Measurements from ENCODE around the gene MEAF6. TPM values are rescaled to one million over a fixed set of nuclear protein-coding genes. Genes with fewer than 3 reads are reported as not detected.
"Not testable (repeated sequence)": the region's sequence is repeated elsewhere in the genome, so short reads cannot be mapped to it uniquely, and the experiment has no call there.

MEAF6 gene
- total RNA-seq, 4 donors from 2014 or later = 39.1 to 186 (median 69.1) TPM

DNA sequence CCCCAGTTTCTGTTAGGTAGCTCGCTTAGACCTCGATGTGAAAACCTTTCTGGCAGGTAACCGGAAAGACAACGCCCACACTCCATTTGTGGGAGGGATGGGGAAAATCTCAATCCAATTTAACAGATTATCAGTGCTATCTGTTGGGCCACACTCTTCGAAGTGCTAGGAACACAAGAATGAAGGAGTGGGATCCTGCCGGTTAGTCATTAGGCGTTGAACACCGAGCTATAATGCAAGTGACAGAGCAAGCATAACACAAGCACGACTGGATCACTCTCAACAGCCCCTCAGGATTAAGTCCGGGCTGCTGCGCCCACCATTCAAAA is 39.0 kb upstream of the MEAF6 start:
- DNase-seq = no peak
- no peak for TF ChIP-seq POLR2A (IDR thresholded peaks at IDR 0.05)
- TF ChIP-seq, protein P1, sequence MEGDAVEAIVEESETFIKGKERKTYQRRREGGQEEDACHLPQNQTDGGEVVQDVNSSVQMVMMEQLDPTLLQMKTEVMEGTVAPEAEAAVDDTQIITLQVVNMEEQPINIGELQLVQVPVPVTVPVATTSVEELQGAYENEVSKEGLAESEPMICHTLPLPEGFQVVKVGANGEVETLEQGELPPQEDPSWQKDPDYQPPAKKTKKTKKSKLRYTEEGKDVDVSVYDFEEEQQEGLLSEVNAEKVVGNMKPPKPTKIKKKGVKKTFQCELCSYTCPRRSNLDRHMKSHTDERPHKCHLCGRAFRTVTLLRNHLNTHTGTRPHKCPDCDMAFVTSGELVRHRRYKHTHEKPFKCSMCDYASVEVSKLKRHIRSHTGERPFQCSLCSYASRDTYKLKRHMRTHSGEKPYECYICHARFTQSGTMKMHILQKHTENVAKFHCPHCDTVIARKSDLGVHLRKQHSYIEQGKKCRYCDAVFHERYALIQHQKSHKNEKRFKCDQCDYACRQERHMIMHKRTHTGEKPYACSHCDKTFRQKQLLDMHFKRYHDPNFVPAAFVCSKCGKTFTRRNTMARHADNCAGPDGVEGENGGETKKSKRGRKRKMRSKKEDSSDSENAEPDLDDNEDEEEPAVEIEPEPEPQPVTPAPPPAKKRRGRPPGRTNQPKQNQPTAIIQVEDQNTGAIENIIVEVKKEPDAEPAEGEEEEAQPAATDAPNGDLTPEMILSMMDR (IDR thresholded peaks at IDR 0.05) = no peak
- no peaks in the 10 kb centered on the region for H3K36me3 ChIP-seq
- no peaks in the 10 kb centered on the region for H3K9me3 ChIP-seq
- peak overlapping the region; percentile 85 to 91 for H3K4me3 ChIP-seq
- no peaks in the 10 kb centered on the region for H3K27me3 ChIP-seq
- H3K27ac ChIP-seq = peak overlapping the region; percentile 66 to 85
- H3K4me1 ChIP-seq = peaks cover 4 to 8% of the 10 kb centered on the region in 2 donors
- intact Hi-C loops (cut with DNase I; ENCODE audit: low total_unique reads) = no loop called here

DNA sequence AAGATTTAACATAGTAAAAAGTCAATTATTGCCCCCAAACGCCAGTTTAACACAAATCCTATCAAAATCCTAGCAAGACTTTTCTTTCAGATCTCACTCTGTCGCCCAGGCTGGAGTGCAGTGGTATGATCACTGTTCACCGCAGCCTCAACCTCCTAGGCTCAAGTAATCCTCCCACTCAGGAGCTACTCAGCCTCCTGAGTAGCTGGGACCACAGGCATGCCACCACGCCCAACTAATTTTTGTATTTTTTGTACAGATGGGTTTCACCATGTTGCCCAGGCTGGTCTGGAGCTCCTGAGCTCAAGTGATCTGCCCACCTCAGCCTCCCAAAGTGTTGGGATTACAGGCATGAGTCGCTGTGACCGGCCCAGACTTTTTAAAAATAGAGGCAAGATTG is 34.8 kb upstream of the MEAF6 start:
- Histone ChIP-seq H3K4me1 (peaks cover 4 to 8% of the 10 kb centered on the region in 2 donors), H3K4me3 (no peak overlapping the region), H3K36me3 (no peaks in the 10 kb centered on the region), H3K27me3 (no peaks in the 10 kb centered on the region), H3K27ac (no peak overlapping the region), H3K9me3 (no peaks in the 10 kb centered on the region)
- no peak for TF ChIP-seq POLR2A (IDR thresholded peaks at IDR 0.05)
- TF ChIP-seq, protein P1 (IDR thresholded peaks at IDR 0.05) = no peak
- no peak for DNase-seq
- intact Hi-C loops (cut with DNase I; ENCODE audit: low total_unique reads) = no loop called here

DNA sequence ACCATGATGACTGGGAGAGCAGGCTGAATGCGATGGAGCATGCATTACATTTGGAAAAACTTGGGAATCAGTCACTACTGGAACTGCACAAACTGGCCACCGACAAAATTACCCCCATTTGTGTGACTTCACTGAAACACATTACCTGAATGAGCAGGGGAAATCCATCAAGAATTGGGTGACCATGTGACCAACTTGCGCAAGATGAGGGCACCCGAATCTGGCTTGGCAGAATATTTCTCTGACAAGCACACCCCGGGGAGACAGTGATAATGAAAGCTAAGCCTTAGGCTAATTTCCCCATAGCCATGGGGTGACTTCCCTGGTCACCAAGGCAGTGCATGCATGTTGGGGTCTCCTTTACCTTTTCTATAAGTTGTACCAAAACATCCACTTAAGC is 30.5 kb upstream of the MEAF6 start:
- no peak for DNase-seq
- H3K36me3 ChIP-seq = no peaks in the 10 kb centered on the region

DNA sequence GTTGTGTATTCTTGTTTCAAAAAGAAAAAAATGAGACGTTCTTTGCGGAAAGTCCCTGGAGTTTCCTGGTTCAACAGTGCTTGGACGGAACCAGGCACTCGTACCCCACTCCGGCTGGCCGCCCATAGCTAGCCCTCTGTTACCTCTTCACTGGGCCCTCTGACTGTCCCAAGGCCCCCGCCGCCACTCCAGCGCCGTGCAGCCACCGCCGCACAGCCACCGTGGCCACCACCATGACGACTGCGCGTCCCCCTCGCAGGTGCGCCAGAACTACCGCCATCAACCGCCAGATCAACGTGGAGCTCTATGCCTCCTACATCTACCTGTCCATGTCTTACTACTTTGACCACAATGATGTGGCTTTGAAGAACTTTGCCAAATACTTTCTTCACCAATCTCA is 30.0 kb upstream of the MEAF6 start:
- Histone ChIP-seq H3K36me3 (no peaks in the 10 kb centered on the region), H3K9me3 (no peaks in the 10 kb centered on the region), H3K27me3 (no peaks in the 10 kb centered on the region), H3K4me3 (no peak overlapping the region), H3K4me1 (no peaks in the 10 kb centered on the region), H3K27ac (no peak overlapping the region)
- intact Hi-C loops (cut with DNase I; ENCODE audit: low total_unique reads) = no loop called here
- DNase-seq = no peak
- TF ChIP-seq, protein P1 (IDR thresholded peaks at IDR 0.05) = no peak
- no peak for TF ChIP-seq POLR2A (IDR thresholded peaks at IDR 0.05)

More for the DNA sequence above, 30.5 kb upstream of the MEAF6 start:
- Histone ChIP-seq H3K4me1 (no peaks in the 10 kb centered on the region), H3K9me3 (no peaks in the 10 kb centered on the region), H3K27ac (no peak overlapping the region), H3K4me3 (no peak overlapping the region), H3K27me3 (no peaks in the 10 kb centered on the region)
- intact Hi-C loops (cut with DNase I; ENCODE audit: low total_unique reads) = no loop called here
- TF ChIP-seq POLR2A (IDR thresholded peaks at IDR 0.05) = no peak
- TF ChIP-seq, protein P1 (IDR thresholded peaks at IDR 0.05) = no peak

DNA sequence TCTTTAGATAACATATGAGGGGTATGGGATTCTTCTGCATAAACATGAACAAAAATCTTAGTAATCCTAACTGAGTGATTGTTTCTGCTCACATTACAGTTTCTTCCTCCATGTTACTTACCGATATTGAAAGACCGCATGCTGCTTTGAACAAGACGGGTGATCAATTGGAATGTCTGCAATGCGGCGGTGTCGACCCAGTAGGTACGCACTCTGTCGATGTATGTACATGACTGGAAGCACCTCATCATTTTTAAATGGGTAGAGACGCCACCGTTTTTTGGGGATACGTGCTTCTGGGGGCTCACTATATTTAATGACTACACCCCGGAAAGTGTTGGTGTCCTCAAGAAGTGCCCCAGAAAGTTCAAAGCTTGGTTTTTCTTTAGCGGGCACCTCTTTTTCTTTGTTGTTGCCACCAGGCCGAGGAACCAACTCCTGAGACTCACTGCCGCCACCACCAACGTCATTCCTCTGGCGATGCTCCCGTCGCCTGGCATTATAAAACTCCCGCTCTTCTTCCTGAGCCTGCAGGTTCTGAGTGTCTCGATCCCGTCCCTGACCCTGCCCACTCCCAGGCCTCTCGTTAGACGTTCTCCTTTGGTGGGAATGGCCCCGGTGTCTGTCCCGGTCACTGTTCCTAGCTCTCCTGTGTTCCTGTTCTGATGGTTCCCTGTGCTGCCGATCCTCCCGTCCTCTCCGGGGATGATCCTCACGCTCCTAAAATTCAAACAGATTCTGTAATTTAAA is 25.6 kb upstream of the MEAF6 start:
- no peak overlapping the region for H3K27ac ChIP-seq
- H3K4me1 ChIP-seq = no peaks in the 10 kb centered on the region
- TF ChIP-seq, protein P1 (IDR thresholded peaks at IDR 0.05) = no peak
- no peak for TF ChIP-seq POLR2A (IDR thresholded peaks at IDR 0.05)
- intact Hi-C loops (cut with DNase I; ENCODE audit: low total_unique reads) = no loop called here
- H3K27me3 ChIP-seq = no peaks in the 10 kb centered on the region
- H3K4me3 ChIP-seq = no peak overlapping the region
- no peak for DNase-seq
- H3K36me3 ChIP-seq = no peaks in the 10 kb centered on the region
- H3K9me3 ChIP-seq = no peaks in the 10 kb centered on the region

DNA sequence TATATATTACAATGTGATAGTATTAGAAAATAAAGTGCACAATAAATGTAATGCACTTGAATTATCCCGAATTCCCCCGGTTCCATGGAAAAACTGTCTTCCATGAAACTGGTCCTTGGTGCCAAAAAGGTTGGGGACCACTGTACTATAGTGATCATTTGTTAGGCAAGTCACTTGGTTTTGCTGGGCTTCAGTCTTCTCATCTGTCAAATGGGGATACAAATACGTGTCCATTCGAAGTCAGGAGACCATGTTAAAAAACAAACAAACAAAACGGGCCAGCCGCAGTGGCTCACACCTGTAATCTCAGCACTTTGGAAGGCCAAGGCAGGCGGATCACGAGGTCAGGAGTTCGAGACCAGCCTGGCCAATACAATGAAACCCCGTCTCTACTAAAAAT is 24.6 kb upstream of the MEAF6 start:
- H3K27me3 ChIP-seq; H3K27ac ChIP-seq; H3K9me3 ChIP-seq; H3K36me3 ChIP-seq; H3K4me1 ChIP-seq; intact Hi-C loops (cut with DNase I; ENCODE audit: low total_unique reads); DNase-seq; H3K4me3 ChIP-seq: not testable (repeated sequence)
